Measurements from ENCODE around the gene PLCB1.

GRCh38 chr20:8298426-8299043 is 166.5 kb downstream of the PLCB1 start:
- TF ChIP-seq CTCF (conservative IDR thresholded peaks at IDR 0.05; ENCODE audit: low read depth, low read length) (no peak), EZH2 (IDR thresholded peaks at IDR 0.05; ENCODE audit: low read length, unreplicated experiment) (no peak), EZH2phosphoT487 (IDR thresholded peaks at IDR 0.05; ENCODE audit: borderline replicate concordance, low read length) (no peak)

Data from PC-3 (cell line).